H9 (cell line): ENCODE results near the gene NPAS2. TPM values are rescaled to one million over a fixed set of nuclear protein-coding genes. Genes with fewer than 3 reads are reported as not detected.

Experiments used
- DNase-seq: peaks from one replicate; pipeline ENCODE4 v3.0.0-alpha.2; 2017
- H2AFZ ChIP-seq: one replicate; pipeline ENCODE4 v1.6.1; 2013; ENCODE audit warnings: mild to moderate bottlenecking, low read length, control low read depth, moderate library complexity
- H2AK5ac ChIP-seq: 2 replicates; pipeline ENCODE4 v1.6.1; 2013; ENCODE audit warnings: low read length, control low read depth, mixed read lengths; ENCODE audit not compliant: insufficient read length
- H2BK120ac ChIP-seq: one replicate; pipeline ENCODE4 v1.6.1; 2013; ENCODE audit warnings: low read depth, mild to moderate bottlenecking, low read length, control low read depth, inconsistent platforms; ENCODE audit not compliant: poor library complexity, severe bottlenecking
- H2BK12ac ChIP-seq: 2 replicates; pipeline ENCODE4 v1.6.1; 2013; ENCODE audit warnings: low read length, control low read depth, mixed read lengths, low read depth; ENCODE audit not compliant: insufficient read length
- H2BK15ac ChIP-seq: 2 replicates; pipeline ENCODE4 v1.6.1; 2013; ENCODE audit warnings: low read depth, low read length, control low read depth
- H2BK20ac ChIP-seq: one replicate; pipeline ENCODE4 v1.6.1; 2013; ENCODE audit warnings: low read depth, mild to moderate bottlenecking, low read length, control low read depth, inconsistent platforms; ENCODE audit not compliant: poor library complexity, severe bottlenecking
- H2BK5ac ChIP-seq: 2 replicates; pipeline ENCODE4 v1.6.1; 2013; ENCODE audit warnings: low read length, control low read depth, mixed read lengths; ENCODE audit not compliant: insufficient read length
- H3K14ac ChIP-seq: 2 replicates; pipeline ENCODE4 v1.6.1; 2013; ENCODE audit warnings: low read length, control low read depth; ENCODE audit not compliant: insufficient read depth
- H3K18ac ChIP-seq: 2 replicates; pipeline ENCODE4 v1.6.1; 2013; ENCODE audit warnings: low read depth, mild to moderate bottlenecking, mixed read lengths, low read length, control low read depth; ENCODE audit not compliant: insufficient read length
- H3K23ac ChIP-seq: 2 replicates; pipeline ENCODE4 v1.6.1; 2013; ENCODE audit warnings: low read length, control low read depth, mixed read lengths, low read depth; ENCODE audit not compliant: insufficient read length
- H3K23me2 ChIP-seq: 2 replicates; pipeline ENCODE4 v1.6.1; 2013; ENCODE audit warnings: low read depth, mild to moderate bottlenecking, mixed read lengths, low read length, control low read depth; ENCODE audit not compliant: insufficient read length, poor library complexity, severe bottlenecking
- H3K27ac ChIP-seq: 2 replicates; pipeline ENCODE4 v1.5.1; 2013; ENCODE audit warnings: low read length, control low read depth, mixed read lengths, low read depth; ENCODE audit not compliant: insufficient read length
- H3K27me3 ChIP-seq: 2 replicates; pipeline ENCODE4 v1.6.1; 2013; ENCODE audit warnings: low read length, control low read depth, inconsistent platforms; ENCODE audit not compliant: insufficient read depth
- H3K4ac ChIP-seq: 2 replicates; pipeline ENCODE4 v1.6.1; 2013; ENCODE audit warnings: low read depth, mild to moderate bottlenecking, control low read depth, inconsistent platforms, low read length, moderate library complexity
- H3K4me1 ChIP-seq: 2 replicates; pipeline ENCODE4 v1.6.1; 2013; ENCODE audit warnings: low read length, control low read depth, inconsistent platforms; ENCODE audit not compliant: insufficient read depth
- H3K4me2 ChIP-seq: 2 replicates; pipeline ENCODE4 v1.6.1; 2013; ENCODE audit warnings: low read length, control low read depth, mixed read lengths; ENCODE audit not compliant: insufficient read length, insufficient read depth
- H3K56ac ChIP-seq: 2 replicates; pipeline ENCODE4 v1.6.1; 2013; ENCODE audit warnings: low read depth, mild to moderate bottlenecking, mixed read lengths, low read length, control low read depth; ENCODE audit not compliant: insufficient read length
- H3K79me1 ChIP-seq: 2 replicates; pipeline ENCODE4 v1.6.1; 2013; ENCODE audit warnings: low read depth, mild to moderate bottlenecking, moderate library complexity, low read length, control low read depth, inconsistent platforms; ENCODE audit not compliant: insufficient read depth, poor library complexity, severe bottlenecking
- H3K79me2 ChIP-seq: 2 replicates; pipeline ENCODE4 v1.6.1; 2013; ENCODE audit warnings: low read length, control low read depth, inconsistent platforms; ENCODE audit not compliant: insufficient read depth
- H3K9ac ChIP-seq: 2 replicates; pipeline ENCODE4 v1.6.1; 2013; ENCODE audit warnings: low read length, control low read depth, mixed read lengths; ENCODE audit not compliant: insufficient read length; ENCODE audit errors: extremely low read depth
- H3K9me3 ChIP-seq: one replicate; pipeline ENCODE4 v1.6.1; 2013; ENCODE audit warnings: low read depth, low read length, inconsistent platforms; ENCODE audit not compliant: control insufficient read depth
- H3T11ph ChIP-seq: one replicate; pipeline ENCODE4 v1.6.1; 2013; ENCODE audit warnings: mild to moderate bottlenecking, low read length, control low read depth, inconsistent platforms
- H4K20me1 ChIP-seq: one replicate; pipeline ENCODE4 v1.6.1; 2013; ENCODE audit not compliant: control insufficient read depth, insufficient read length, insufficient read depth
- H4K5ac ChIP-seq: 2 replicates; pipeline ENCODE4 v1.6.1; 2013; ENCODE audit warnings: low read depth, mild to moderate bottlenecking, mixed read lengths, low read length, control low read depth; ENCODE audit not compliant: insufficient read length
- H4K8ac ChIP-seq: replicated peaks from 2 replicates; pipeline ENCODE4 v1.6.1; 2013; ENCODE audit warnings: low read length, control low read depth, mixed read lengths, low read depth; ENCODE audit not compliant: insufficient read length
- H4K91ac ChIP-seq: 2 replicates; pipeline ENCODE4 v1.6.1; 2013; ENCODE audit warnings: low read depth, mild to moderate bottlenecking, moderate library complexity, mixed read lengths, low read length, control low read depth; ENCODE audit not compliant: insufficient read length
- H3K27ac Mint-ChIP-seq, 3 experiments: 2 replicates in 2 of 3; 3 replicates in 1 of 3; pipeline ENCODE4 v1.8.0; 2020 to 2021; ENCODE audit warnings: mixed read lengths in 3 of 3, mild to moderate bottlenecking in 1 of 3, moderate library complexity in 1 of 3
- H3K27me3 Mint-ChIP-seq: 2 replicates; pipeline ENCODE4 v1.8.0; 2021; ENCODE audit warnings: low read depth, mild to moderate bottlenecking, moderate library complexity, mixed read lengths
- H3K36me3 Mint-ChIP-seq, 3 experiments: 2 replicates in 2 of 3; 3 replicates in 1 of 3; pipeline ENCODE4 v1.8.0; 2020 to 2021; ENCODE audit warnings: low read depth in 3 of 3, mixed read lengths in 3 of 3; ENCODE audit not compliant: insufficient read depth in 1 of 3
- H3K4me1 Mint-ChIP-seq, 2 experiments: 2 replicates each; pipeline ENCODE4 v1.8.0; 2020; ENCODE audit warnings: mixed read lengths in 2 of 2
- H3K4me3 Mint-ChIP-seq, 2 experiments: 2 replicates in 1 of 2; 3 replicates in 1 of 2; pipeline ENCODE4 v1.8.0; 2020 to 2021; ENCODE audit warnings: mild to moderate bottlenecking in 2 of 2, mixed read lengths in 2 of 2, moderate library complexity in 1 of 2
- H3K9me3 Mint-ChIP-seq, 2 experiments: 2 replicates in 1 of 2; 3 replicates in 1 of 2; pipeline ENCODE4 v1.8.0; 2020; ENCODE audit warnings: mild to moderate bottlenecking in 2 of 2, mixed read lengths in 2 of 2, moderate library complexity in 1 of 2
- WGBS: extraction: QIAGEN DNeasy Blood & Tissue Kit; methylation state at CpG from one replicate; pipeline ENCODE4 v1.1.7; 2013; ENCODE audit warnings: missing lambda C conversion rate, low lambda C conversion rate, mixed read lengths; ENCODE audit not compliant: insufficient read length; ENCODE audit errors: extremely low coverage; 5-methylcytosine and 5-hydroxymethylcytosine counted together
- total RNA-seq: library from RNA; stranded (reverse); gene quantifications from 2 replicates; pipeline ENCODE4 v1.2.1, GENCODE V29; 2021
- TF ChIP-seq, protein P1 (sequence below): fragments of 200-600 bp; sonication (generic); conservative IDR thresholded peaks from 3 replicates; pipeline ENCODE4 v1.8.0; 2021; ENCODE audit warnings: antibody characterized with exemption, mild to moderate bottlenecking

The NPAS2 gene
- total RNA-seq, 1 experiment from 2014 or later, result 1.3 TPM

GRCh38 chr2:100988630-100989417 is 168.9 kb downstream of the NPAS2 start:
- Histone ChIP-seq H3K4me1 (no peaks in the 10 kb centered on the region), H2BK20ac (no peak overlapping the region), H3K14ac (no peak overlapping the region), H4K5ac (no peak overlapping the region), H3K23me2 (no peaks in the 10 kb centered on the region), H4K20me1 (peaks cover 2% of the 10 kb centered on the region), H3K4me2 (no peak overlapping the region), H2AK5ac (no peak overlapping the region), H3K27me3 (no peaks in the 10 kb centered on the region), H3K9me3 (no peaks in the 10 kb centered on the region), H2BK12ac (no peak overlapping the region), H3K79me1 (no peaks in the 10 kb centered on the region), H3K27ac (no peak overlapping the region), H2BK5ac (no peak overlapping the region), H3K23ac (no peak overlapping the region), H4K8ac (no peak overlapping the region), H3K18ac (no peak overlapping the region), H3T11ph (no peak overlapping the region), H2BK120ac (no peak overlapping the region), H3K56ac (no peak overlapping the region), H2AFZ (no peak overlapping the region), H4K91ac (no peak overlapping the region), H3K4ac (no peak overlapping the region), H3K79me2 (no peaks in the 10 kb centered on the region), H3K9ac (no peak overlapping the region), H2BK15ac (no peak overlapping the region)
- Mint-ChIP-seq H3K27me3 (peaks cover 2% of the 10 kb centered on the region; the same call in 1 of the 2 replicates), H3K4me3 (no peak overlapping the region), H3K27ac (no peak overlapping the region), H3K4me1 (peaks cover 2 to 14% of the 10 kb centered on the region in 2 experiments; a peak in 3 of 4 replicates), H3K36me3 (no peaks in the 10 kb centered on the region; a peak in 1 of 7 replicates), H3K9me3 (no peaks in the 10 kb centered on the region; a peak in 1 of 5 replicates)
- DNase-seq, result no peak
- WGBS, result no CpG with 5 or more reads among the region's 8 CpGs
- TF ChIP-seq, protein P1, sequence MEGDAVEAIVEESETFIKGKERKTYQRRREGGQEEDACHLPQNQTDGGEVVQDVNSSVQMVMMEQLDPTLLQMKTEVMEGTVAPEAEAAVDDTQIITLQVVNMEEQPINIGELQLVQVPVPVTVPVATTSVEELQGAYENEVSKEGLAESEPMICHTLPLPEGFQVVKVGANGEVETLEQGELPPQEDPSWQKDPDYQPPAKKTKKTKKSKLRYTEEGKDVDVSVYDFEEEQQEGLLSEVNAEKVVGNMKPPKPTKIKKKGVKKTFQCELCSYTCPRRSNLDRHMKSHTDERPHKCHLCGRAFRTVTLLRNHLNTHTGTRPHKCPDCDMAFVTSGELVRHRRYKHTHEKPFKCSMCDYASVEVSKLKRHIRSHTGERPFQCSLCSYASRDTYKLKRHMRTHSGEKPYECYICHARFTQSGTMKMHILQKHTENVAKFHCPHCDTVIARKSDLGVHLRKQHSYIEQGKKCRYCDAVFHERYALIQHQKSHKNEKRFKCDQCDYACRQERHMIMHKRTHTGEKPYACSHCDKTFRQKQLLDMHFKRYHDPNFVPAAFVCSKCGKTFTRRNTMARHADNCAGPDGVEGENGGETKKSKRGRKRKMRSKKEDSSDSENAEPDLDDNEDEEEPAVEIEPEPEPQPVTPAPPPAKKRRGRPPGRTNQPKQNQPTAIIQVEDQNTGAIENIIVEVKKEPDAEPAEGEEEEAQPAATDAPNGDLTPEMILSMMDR, result no peak
